AG04450 (cell line): ENCODE results near the gene LIN52. TPM values are rescaled to one million over a fixed set of nuclear protein-coding genes. Genes with fewer than 3 reads are reported as not detected.

Experiments used
- CTCF ChIA-PET: fragments of 300-600, 350-600 bp; formaldehyde crosslinking; extraction: SDS; loops from one replicate; lab custom pipeline; 2022; ENCODE audit warnings: antibody characterized with exemption, inconsistent platforms; lab: Charles Lee
- POLR2A ChIA-PET: fragments of 350-600 bp; formaldehyde crosslinking; extraction: SDS; loops from one replicate; lab custom pipeline; 2021; ENCODE audit warnings: antibody characterized with exemption, inconsistent platforms; lab: Yijun Ruan, JAX
- DNase-seq: peaks from one replicate; pipeline ENCODE4 v3.0.0-alpha.2; 2011; ENCODE audit warnings: low read depth, low spot score
- H3K27ac ChIP-seq: one replicate; pipeline ENCODE4 v1.5.1; 2012; ENCODE audit warnings: low read depth, low read length, control low read depth
- H3K27me3 ChIP-seq: one replicate; pipeline ENCODE4 v1.6.0; 2012; ENCODE audit warnings: low read length; ENCODE audit not compliant: control insufficient read depth, insufficient read depth
- H3K4me3 ChIP-seq: 2 replicates; pipeline ENCODE4 v1.5.1; 2011; ENCODE audit warnings: mild to moderate bottlenecking, low read depth, low read length, control low read depth
- H3K9me3 ChIP-seq: 2 replicates; pipeline ENCODE4 v1.5.1; 2012; ENCODE audit warnings: low read length; ENCODE audit not compliant: control insufficient read depth, insufficient read depth
- CTCF ChIP-seq: IDR thresholded peaks from 2 replicates; pipeline ENCODE4 v1.5.1; 2011; ENCODE audit warnings: low read depth, low read length, control low read depth, inconsistent platforms
- polyA plus RNA-seq: library from polyadenylated mRNA; depleted of rRNA; stranded (reverse); fragments of >200 nt; gene quantifications from 2 replicates; pipeline ENCODE4 v1.2.3, GENCODE V29; 2011

Gene LIN52
- polyA plus RNA-seq, 1 experiment, result 10.6 TPM

- ChIA-PET CTCF (no interaction called here), POLR2A (no interaction called here)
- H3K9me3 ChIP-seq, result peaks cover 14% of the 10 kb centered on the region; the same call in 1 of the 2 replicates
- H3K4me3 ChIP-seq, result no peak overlapping the region
- H3K27me3 ChIP-seq, result peaks cover 77% of the 10 kb centered on the region
- H3K27ac ChIP-seq, result no peak overlapping the region
- TF ChIP-seq CTCF, result no peak
- no peak for DNase-seq
These were observed 152.7 kb downstream of the LIN52 start for GRCh38 chr14:74237441-74237840.

- DNase-seq, result no peak
- Histone ChIP-seq H3K27ac (no peak within 1 kb of the TSS), H3K9me3 (peaks cover 11% of the 10 kb centered on the region; the same call in 1 of the 2 replicates), H3K4me3 (no peak within 1 kb of the TSS), H3K27me3 (peaks cover 81% of the 10 kb centered on the region)
- CTCF ChIA-PET, result interaction anchor here (2.0 kb wide), 1 partner anchor 13 kb away, joined by 6 read pairs; no protein-coding TSS in a partner anchor
- POLR2A ChIA-PET, result no interaction called here
- TF ChIP-seq CTCF, result no peak
These were observed 154.5 kb downstream of the LIN52 start, which contains the start of gene VSX2 for GRCh38 chr14:74238974-74239847. Gene VSX2 (plus strand): TSS chr14:74239449. CDS start chr14:74239562, 113 bp downstream.

- CTCF ChIA-PET, result interaction anchor here (1.2 to 2.0 kb wide), 2 partner anchors 12 to 23 kb away, joined by 3 to 6 read pairs; no protein-coding TSS in a partner anchor
These were observed 155.4 kb downstream of the LIN52 start for GRCh38 chr14:74239848-74240793.

GRCh38 chr14:74240794-74241651 lies 156.3 kb downstream of the LIN52 start:
- DNase-seq, result no peak
- no peak for TF ChIP-seq CTCF
- no peak overlapping the region for H3K27ac ChIP-seq
- H3K9me3 ChIP-seq, result peaks cover 11% of the 10 kb centered on the region; the same call in 1 of the 2 replicates
- H3K27me3 ChIP-seq, result peaks cover 86% of the 10 kb centered on the region
- H3K4me3 ChIP-seq, result no peak overlapping the region
- CTCF ChIA-PET, result interaction anchor here (1.2 to 2.0 kb wide), 2 partner anchors 11 to 24 kb away, joined by 3 to 6 read pairs; no protein-coding TSS in a partner anchor
- POLR2A ChIA-PET, result no interaction called here

More at GRCh38 chr14:74239848-74240793, 155.4 kb downstream of the LIN52 start:
- POLR2A ChIA-PET, result no interaction called here
- Histone ChIP-seq H3K27ac (no peak overlapping the region), H3K9me3 (peaks cover 11% of the 10 kb centered on the region; the same call in 1 of the 2 replicates), H3K4me3 (no peak overlapping the region), H3K27me3 (peaks cover 81% of the 10 kb centered on the region)
- DNase-seq, result no peak
- no peak for TF ChIP-seq CTCF
